Upper lobe of right lung (tissue), 1 donor: Measurements from ENCODE around the gene NLRC3. TPM values are rescaled to one million over a fixed set of nuclear protein-coding genes. Genes with fewer than 3 reads are reported as not detected.
A peak's percentile ranks its signal among the peaks of the same experiment; 100 is the strongest.

ENCODE experiments used
- ATAC-seq: fragments of 200-7000 bp; cut with Tn5 transposase; one replicate; pipeline ENCODE4 v1.9.1; 2020; ENCODE audit warnings: mild to moderate bottlenecking, moderate library complexity
- DNase-seq: peaks from one replicate; pipeline ENCODE4 v3.0.0-alpha.2; 2020
- H3K27ac ChIP-seq: fragments of 200-600 bp; one replicate; pipeline ENCODE4 v1.8.0; 2022
- H3K27me3 ChIP-seq: fragments of 200-600 bp; one replicate; pipeline ENCODE4 v1.8.0; 2022; ENCODE audit warnings: mild to moderate bottlenecking
- H3K36me3 ChIP-seq: fragments of 200-600 bp; one replicate; pipeline ENCODE4 v1.8.0; 2022
- H3K4me1 ChIP-seq: fragments of 200-600 bp; one replicate; pipeline ENCODE4 v1.8.0; 2022
- H3K4me3 ChIP-seq: fragments of 200-600 bp; one replicate; pipeline ENCODE4 v1.8.0; 2022; ENCODE audit warnings: mild to moderate bottlenecking
- H3K9me3 ChIP-seq: fragments of 200-600 bp; one replicate; pipeline ENCODE4 v1.8.0; 2022
- CTCF ChIP-seq: fragments of 200-600 bp; IDR thresholded peaks from one replicate; pipeline ENCODE4 v1.8.0; 2022; ENCODE audit warnings: antibody characterized with exemption
- intact Hi-C: fragments of 100-400 bp; cut with DNase I; formaldehyde crosslinking; loops from one replicate; pipeline ENCODE4 v1.11.0; 2022
- total RNA-seq: library from RNA; stranded (reverse); fragmentation: NEBNext Ultra II Directional; extraction: Animal tissue kit (Norgen Biotek cat#: 25700); gene quantifications from one replicate; pipeline ENCODE4 v1.2.1, GENCODE V29; 2021
- donor health status: DM: no; HTN: yes; CAD: no; lungs with severe emphysema.

NLRC3 gene
- total RNA-seq, 1 donor from 2014 or later, result 5.5 TPM

DNA sequence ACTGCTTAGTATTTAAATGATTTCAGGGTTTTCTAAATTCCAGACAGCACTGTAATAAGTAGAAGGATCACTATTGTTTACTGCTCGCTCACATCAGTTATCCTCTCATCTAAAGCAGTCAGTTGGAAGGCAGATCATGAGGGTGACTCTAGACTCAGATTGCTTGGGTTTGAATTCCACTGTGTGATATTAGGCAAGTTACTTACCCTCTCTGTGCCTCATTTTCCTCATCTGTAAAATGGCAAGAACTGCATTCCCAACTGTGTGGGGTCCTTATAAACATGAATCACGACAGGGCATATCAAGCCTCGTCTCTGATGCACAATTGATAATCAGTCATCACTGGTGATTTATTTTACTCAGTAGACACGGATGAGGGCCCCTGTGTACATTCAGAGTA, 61.3 kb downstream of the NLRC3 start:
- H3K36me3 ChIP-seq, result peaks cover 92% of the 10 kb centered on the region
- H3K9me3 ChIP-seq, result no peaks in the 10 kb centered on the region
- DNase-seq (no peak), ATAC-seq (no peak)
- no peak overlapping the region for H3K4me3 ChIP-seq
- no peak overlapping the region for H3K27ac ChIP-seq
- no peak for TF ChIP-seq CTCF
- H3K4me1 ChIP-seq, result no peaks in the 10 kb centered on the region
- intact Hi-C loops, result no loop called here
- no peaks in the 10 kb centered on the region for H3K27me3 ChIP-seq

- ATAC-seq, result no peak
- no peak for DNase-seq
- no peaks in the 10 kb centered on the region for H3K4me1 ChIP-seq
- TF ChIP-seq CTCF, result no peak
- no peaks in the 10 kb centered on the region for H3K27me3 ChIP-seq
- no peak overlapping the region for H3K27ac ChIP-seq
- peaks cover 87% of the 10 kb centered on the region for H3K36me3 ChIP-seq
- H3K4me3 ChIP-seq, result no peak overlapping the region
- intact Hi-C loops, result no loop called here
- H3K9me3 ChIP-seq, result no peaks in the 10 kb centered on the region
Observed at GRCh38 chr16:3514621-3515020, 62.6 kb downstream of the NLRC3 start.

DNA sequence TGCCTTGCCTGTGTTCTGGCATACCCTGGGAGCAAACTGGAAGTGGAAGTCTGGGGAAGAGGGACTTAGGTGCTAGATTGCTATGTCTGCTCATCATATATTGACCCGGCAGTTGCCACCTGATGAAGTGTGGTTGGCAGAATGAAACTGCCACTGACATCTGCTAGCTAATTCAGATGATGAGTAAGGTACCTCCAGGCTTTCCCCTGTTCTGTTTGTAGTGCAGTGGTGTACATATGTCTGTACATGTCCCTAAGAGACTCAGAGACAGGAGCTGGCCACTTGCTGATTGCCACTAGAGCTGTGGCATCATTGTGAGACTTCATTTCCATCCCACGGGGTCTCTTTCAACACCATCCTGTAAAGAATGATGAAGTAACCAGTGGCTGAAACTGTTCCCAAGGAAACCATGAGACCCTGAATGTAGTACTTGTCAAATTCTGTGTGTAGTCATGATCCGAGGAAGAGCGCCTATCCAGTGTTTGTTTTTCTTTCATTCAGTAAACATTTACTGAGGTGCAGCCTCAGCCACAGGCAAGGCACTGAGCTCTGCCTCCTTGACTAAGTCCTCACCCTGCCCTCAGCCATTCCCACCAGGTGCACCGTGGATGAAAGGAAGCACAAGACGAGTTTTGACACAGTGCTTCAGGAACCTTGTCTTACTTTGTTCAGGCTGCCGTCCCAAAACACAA, 63.2 kb downstream of the NLRC3 start:
- H3K27me3 ChIP-seq, result no peaks in the 10 kb centered on the region
- no peak for TF ChIP-seq CTCF
- H3K4me1 ChIP-seq, result no peaks in the 10 kb centered on the region
- DNase-seq, result no peak
- no peak overlapping the region for H3K27ac ChIP-seq
- intact Hi-C loops, result no loop called here
- H3K36me3 ChIP-seq, result peaks cover 82% of the 10 kb centered on the region
- no peak overlapping the region for H3K4me3 ChIP-seq
- H3K9me3 ChIP-seq, result no peaks in the 10 kb centered on the region
- no peak for ATAC-seq

GRCh38 chr16:3511286-3512180, 65.7 kb downstream of the NLRC3 start:
- Histone ChIP-seq H3K27ac (no peak overlapping the region), H3K9me3 (no peaks in the 10 kb centered on the region), H3K27me3 (no peaks in the 10 kb centered on the region), H3K4me3 (no peak overlapping the region), H3K36me3 (peaks cover 77% of the 10 kb centered on the region), H3K4me1 (no peaks in the 10 kb centered on the region)
- DNase-seq (peak; percentile 40), ATAC-seq (no peak)
- intact Hi-C loops, result no loop called here
- TF ChIP-seq CTCF, result no peak

DNA sequence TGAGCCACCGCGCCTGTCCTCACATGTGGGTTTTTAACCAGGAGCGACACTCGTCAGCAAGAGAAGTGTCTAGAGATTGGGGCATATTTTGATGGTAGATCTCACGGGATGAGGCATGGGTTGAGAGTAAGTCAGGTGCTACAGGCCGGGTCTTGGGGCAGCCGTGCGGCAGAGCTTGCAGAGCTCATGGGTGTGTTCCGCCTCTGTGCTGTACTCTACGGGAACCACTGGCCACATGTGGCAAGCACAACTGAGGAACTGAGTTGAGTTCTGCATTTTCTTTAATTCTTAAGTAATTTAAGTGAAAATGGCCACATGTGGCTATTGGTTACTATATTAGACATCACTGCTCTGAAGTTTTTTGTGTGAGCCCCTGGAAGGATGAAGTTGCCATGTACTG, 66.8 kb downstream of the NLRC3 start:
- H3K4me1 ChIP-seq, result no peaks in the 10 kb centered on the region
- ATAC-seq (peak; percentile 79), DNase-seq (peak; percentile 44)
- intact Hi-C loops, result no loop called here
- no peak overlapping the region for H3K27ac ChIP-seq
- TF ChIP-seq CTCF, result no peak
- no peak overlapping the region for H3K4me3 ChIP-seq
- H3K27me3 ChIP-seq, result no peaks in the 10 kb centered on the region
- peaks cover 73% of the 10 kb centered on the region for H3K36me3 ChIP-seq
- H3K9me3 ChIP-seq, result no peaks in the 10 kb centered on the region
